Body of pancreas (tissue), 4 donors: ENCODE data around the gene STX16. TPM values are rescaled to one million over a fixed set of nuclear protein-coding genes. Genes with fewer than 3 reads are reported as not detected.

Experiments used
- ATAC-seq: fragments of 150-250 bp; one replicate; pipeline ENCODE4 v1.9.1; 2016
- DNase-seq, 4 donors: peaks; one replicate each; pipeline ENCODE4 v3.0.0-alpha.2; 2019
- H3K27ac ChIP-seq, 4 donors: fragments of 200-600 bp; sonication (generic); 1 replicate in 3 of 4; 2 replicates in 1 of 4; pipeline versions ENCODE4 v1.5.1 to v1.6.1; 2016 to 2019; ENCODE audit warnings: mild to moderate bottlenecking in 1 of 4, mixed read lengths in 1 of 4, moderate library complexity in 1 of 4
- H3K27me3 ChIP-seq, 2 donors: fragments of 200-600 bp; sonication (generic); one replicate each; pipeline ENCODE4 v1.6.0; 2016; ENCODE audit warnings: mild to moderate bottlenecking in 1 of 2
- H3K36me3 ChIP-seq, 2 donors: fragments of 200-600 bp; sonication (generic); replicated peaks in 1 of 2; 2 replicates each; pipeline ENCODE4 v1.5.1; 2016; ENCODE audit warnings: low read depth in 2 of 2; ENCODE audit not compliant: insufficient read depth in 1 of 2
- H3K4me1 ChIP-seq: fragments of 200-600 bp; sonication (generic); one replicate; pipeline ENCODE4 v1.6.0; 2016
- H3K4me3 ChIP-seq, 2 donors: fragments of 200-600 bp; sonication (generic); 1 replicate in 1 of 2; 2 replicates in 1 of 2; pipeline ENCODE4 v1.5.1; 2016 to 2019
- H3K9me3 ChIP-seq, 3 donors: fragments of 200-600 bp; sonication (generic); 1 replicate in 2 of 3; 2 replicates in 1 of 3; pipeline ENCODE4 v1.5.1; 2016
- CTCF ChIP-seq, 7 experiments: fragments of 450-650 bp in 4 of 7; fragments of 200-600 bp in 3 of 7; sonication (generic) in 3 of 7; IDR thresholded peaks; one replicate each; pipeline ENCODE4 v1.5.1; 2016 to 2019; ENCODE audit warnings: antibody characterized with exemption in 7 of 7
- POLR2A ChIP-seq, 3 donors: fragments of 450-650 bp; IDR thresholded peaks; one replicate each; pipeline ENCODE4 v1.6.1; 2016; ENCODE audit warnings: antibody characterized with exemption in 3 of 3, mild to moderate bottlenecking in 2 of 3
- WGBS, 2 donors: methylation state at CpG; one replicate each; pipeline ENCODE4 v1.1.5; 2017; 5-methylcytosine and 5-hydroxymethylcytosine counted together
- intact Hi-C: fragments of 100-400 bp; cut with DNase I; formaldehyde crosslinking; loops from one replicate; pipeline ENCODE4 v1.15.1; 2023
- total RNA-seq, 2 donors: library from RNA; depleted of rRNA; stranded (reverse); fragments of >200 nt; gene quantifications; one replicate each; pipeline ENCODE4 v1.1.0, GENCODE V29; 2016

The STX16 gene
- total RNA-seq, 2 donors from 2014 or later = 55.0 to 69.5 TPM

- DNase-seq = peak in 2 of 4 donors; percentile 1 to 2
- WGBS, 2 donors = 92 to 94% methylated on average over 28 of the region's 28 CpGs
- no peak overlapping the region for H3K4me3 ChIP-seq
- ATAC-seq = no peak
- no peak overlapping the region for H3K27ac ChIP-seq
- no peaks in the 10 kb centered on the region for H3K9me3 ChIP-seq
- no peaks in the 10 kb centered on the region for H3K4me1 ChIP-seq
- intact Hi-C loops = no loop called here
- no peak for TF ChIP-seq CTCF (IDR thresholded peaks at IDR 0.05)
- no peak for TF ChIP-seq POLR2A (IDR thresholded peaks at IDR 0.05)
- no peaks in the 10 kb centered on the region for H3K27me3 ChIP-seq
- H3K36me3 ChIP-seq = peaks cover 0 to 20% of the 10 kb centered on the region in 2 donors
Measured at GRCh38 chr20:58702859-58703648, 52.0 kb downstream of the STX16 start.

GRCh38 chr20:58703765-58704371 lies 52.8 kb downstream of the STX16 start:
- intact Hi-C loops = no loop called here
- H3K27ac ChIP-seq = no peak overlapping the region
- no peak for DNase-seq
- no peaks in the 10 kb centered on the region for H3K27me3 ChIP-seq
- no peaks in the 10 kb centered on the region for H3K9me3 ChIP-seq
- H3K4me1 ChIP-seq = no peaks in the 10 kb centered on the region
- 96 to 97% methylated on average over 11 to 12 of the region's 12 CpGs for WGBS, 2 donors
- TF ChIP-seq CTCF (IDR thresholded peaks at IDR 0.05) (no peak), POLR2A (IDR thresholded peaks at IDR 0.05) (no peak)
- no peak for ATAC-seq
- no peak overlapping the region for H3K4me3 ChIP-seq
- peaks cover 0 to 16% of the 10 kb centered on the region in 2 donors for H3K36me3 ChIP-seq

- Histone ChIP-seq H3K27ac (no peak overlapping the region), H3K27me3 (no peaks in the 10 kb centered on the region), H3K4me1 (no peaks in the 10 kb centered on the region), H3K9me3 (no peaks in the 10 kb centered on the region), H3K4me3 (no peak overlapping the region), H3K36me3 (peaks cover 0 to 9% of the 10 kb centered on the region in 2 donors)
- peak; percentile 0 to 48 (median 34) for DNase-seq
- no peak for TF ChIP-seq POLR2A (IDR thresholded peaks at IDR 0.05)
- no peak for TF ChIP-seq CTCF (IDR thresholded peaks at IDR 0.05)
- WGBS, 2 donors = 90 to 91% methylated on average over 14 of the region's 14 CpGs
- peak; percentile 15 for ATAC-seq
- intact Hi-C loops = no loop called here
Measured at GRCh38 chr20:58705208-58705926, 54.3 kb downstream of the STX16 start.

GRCh38 chr20:58706150-58706892 lies 55.2 kb downstream of the STX16 start:
- H3K4me1 ChIP-seq = no peaks in the 10 kb centered on the region
- H3K4me3 ChIP-seq = no peak overlapping the region
- ATAC-seq = no peak
- no peaks in the 10 kb centered on the region for H3K27me3 ChIP-seq
- 94 to 98% methylated on average over 15 to 18 of the region's 20 CpGs for WGBS, 2 donors
- H3K9me3 ChIP-seq = no peaks in the 10 kb centered on the region
- peaks cover 0 to 9% of the 10 kb centered on the region in 2 donors for H3K36me3 ChIP-seq
- no peak for TF ChIP-seq CTCF (IDR thresholded peaks at IDR 0.05)
- no peak for TF ChIP-seq POLR2A (IDR thresholded peaks at IDR 0.05)
- intact Hi-C loops = no loop called here
- no peak overlapping the region for H3K27ac ChIP-seq
- DNase-seq = peak in 1 of 4 donors; percentile 2
